ENCODE measurements around the gene TNFRSF6B.

Gene TNFRSF6B

GRCh38 chr20:63731410-63731809 lies 35.0 kb downstream of the TNFRSF6B start:
- DNase-seq: no peak
- intact Hi-C loops (cut with DNase I): no loop called here

- intact Hi-C loops (cut with DNase I): no loop called here
- no peak for DNase-seq
Measured at GRCh38 chr20:63732118-63733095, 36.0 kb downstream of the TNFRSF6B start.

- intact Hi-C loops (cut with DNase I): no loop called here
- no peak for DNase-seq
Measured at GRCh38 chr20:63733117-63733516, 36.7 kb downstream of the TNFRSF6B start.

GRCh38 chr20:63733579-63734081 lies 37.2 kb downstream of the TNFRSF6B start:
- intact Hi-C loops (cut with DNase I): no loop called here
- no peak for DNase-seq

GRCh38 chr20:63734111-63734945 lies 37.9 kb downstream of the TNFRSF6B start:
- no peak for DNase-seq
- intact Hi-C loops (cut with DNase I): no loop called here

GRCh38 chr20:63734946-63735858 lies 38.8 kb downstream of the TNFRSF6B start:
- intact Hi-C loops (cut with DNase I): no loop called here
- peak in 20 of 42 donors; percentile 14 to 76 (median 62) for DNase-seq

GRCh38 chr20:63735859-63736718 lies 39.6 kb downstream of the TNFRSF6B start, which contains the start of gene LIME1:
LIME1 (plus strand) TSS chr20:63736664; CDS start chr20:63737550, 886 bp downstream.
- intact Hi-C loops (cut with DNase I): no loop called here
- DNase-seq: peak in 37 of 42 donors; percentile 19 to 87 (median 62)

- DNase-seq: peak in 4 of 42 donors; percentile 28 to 57 (median 40)
- intact Hi-C loops (cut with DNase I): no loop called here
Measured at GRCh38 chr20:63736893-63737694, 40.6 kb downstream of the TNFRSF6B start.

- intact Hi-C loops (cut with DNase I): no loop called here
- no peak for DNase-seq
Measured at GRCh38 chr20:63737695-63737944, 41.2 kb downstream of the TNFRSF6B start.

GRCh38 chr20:63737945-63738686 lies 41.7 kb downstream of the TNFRSF6B start:
- no peak for DNase-seq
- intact Hi-C loops (cut with DNase I): no loop called here

GRCh38 chr20:63738687-63739129 lies 42.3 kb downstream of the TNFRSF6B start:
- peak in 20 of 42 donors; percentile 18 to 64 (median 44) for DNase-seq
- intact Hi-C loops (cut with DNase I): no loop called here

- intact Hi-C loops (cut with DNase I): loop anchor here (5.0 kb wide), 1 partner anchor 112 kb away; the partner anchor contains the start of gene GMEB2
- DNase-seq: peak in 41 of 42 donors; percentile 38 to 90 (median 81)
Measured at GRCh38 chr20:63739130-63740069, 42.9 kb downstream of the TNFRSF6B start, which contains the start of gene SLC2A4RG. SLC2A4RG (plus strand) TSS chr20:63739776; CDS start chr20:63739913, 137 bp downstream.

GRCh38 chr20:63740070-63740626 lies 43.7 kb downstream of the TNFRSF6B start:
- intact Hi-C loops (cut with DNase I): loop anchor here (5.0 kb wide), 1 partner anchor 113 kb away; the partner anchor contains the start of gene GMEB2
- DNase-seq: peak in 12 of 42 donors; percentile 29 to 55 (median 46)

- intact Hi-C loops (cut with DNase I): loop anchor here (5.0 kb wide), 1 partner anchor 113 kb away; the partner anchor contains the start of gene GMEB2
- peak; percentile 39 to 90 (median 75) for DNase-seq
Measured at GRCh38 chr20:63740627-63741353, 44.3 kb downstream of the TNFRSF6B start.
